Activated CD4-positive, alpha-beta T cell treated with anti-CD3 and anti-CD28 coated beads, Interleukin-2, amount 50 U/mL, for 1 hour (primary cell): Measurements from ENCODE around the gene ARV1.

Source experiments
- DNase-seq: peaks from one replicate; pipeline ENCODE4 v3.0.0-alpha.2; 2020

ARV1 gene

DNA sequence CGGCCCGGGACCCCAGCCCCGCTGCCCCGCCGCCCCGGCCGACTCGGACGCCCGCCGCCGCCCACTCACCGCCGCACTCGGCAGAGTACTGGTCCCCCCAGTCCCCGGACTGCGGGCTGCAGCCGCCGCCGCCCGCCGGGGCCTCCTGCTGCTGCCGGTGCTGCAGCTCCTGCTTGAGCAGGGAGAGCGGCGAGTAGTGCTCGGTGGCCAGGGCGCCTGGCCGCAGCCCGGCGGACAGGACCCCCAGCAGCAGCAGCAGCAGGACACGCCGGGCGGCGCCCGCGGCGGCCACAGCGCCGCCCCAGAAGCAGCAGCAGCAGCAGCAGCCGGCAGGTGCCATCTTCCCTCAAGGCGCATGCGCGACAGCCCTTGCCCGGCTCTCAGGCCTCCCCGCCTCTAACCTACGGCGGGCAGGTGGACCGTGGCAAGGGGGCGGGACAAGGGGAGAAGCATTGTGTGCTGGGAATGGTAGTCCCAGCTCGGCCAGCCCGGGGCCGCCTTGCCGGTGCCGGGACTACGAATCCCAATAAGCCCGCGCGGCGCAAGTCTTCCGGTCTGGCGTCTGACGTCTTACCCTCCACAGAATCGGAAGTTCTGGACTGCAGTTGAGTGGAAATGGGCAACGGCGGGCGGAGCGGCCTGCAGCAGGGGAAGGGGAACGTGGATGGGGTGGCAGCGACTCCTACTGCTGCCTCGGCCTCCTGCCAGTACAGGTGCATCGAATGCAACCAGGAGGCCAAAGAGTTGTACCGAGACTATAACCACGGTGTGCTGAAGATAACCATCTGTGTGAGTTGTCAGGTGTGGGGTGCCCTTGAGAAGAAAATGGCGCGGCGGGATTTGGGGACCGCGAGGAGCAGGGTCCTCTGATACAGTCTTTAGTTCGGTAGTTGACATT is at the start of gene ARV1, which contains the start of gene TTC13:
Gene ARV1 (plus strand): TSS at position 604 of the 898 bp plus-strand sequence. CDS start 12 bp downstream, at position 616.
Gene TTC13 (minus strand): TSS at position 371 of the 898 bp plus-strand sequence. CDS start 31 bp downstream, at position 340.
- peak; percentile 94 for DNase-seq

- no peak for DNase-seq
Observed at GRCh38 chr1:230930986-230931385, 47.9 kb upstream of the ARV1 start.

- DNase-seq, result no peak
Observed at GRCh38 chr1:230935852-230936251, 43.0 kb upstream of the ARV1 start.

- no peak for DNase-seq
Observed at GRCh38 chr1:230936475-230936874, 42.4 kb upstream of the ARV1 start.

DNA sequence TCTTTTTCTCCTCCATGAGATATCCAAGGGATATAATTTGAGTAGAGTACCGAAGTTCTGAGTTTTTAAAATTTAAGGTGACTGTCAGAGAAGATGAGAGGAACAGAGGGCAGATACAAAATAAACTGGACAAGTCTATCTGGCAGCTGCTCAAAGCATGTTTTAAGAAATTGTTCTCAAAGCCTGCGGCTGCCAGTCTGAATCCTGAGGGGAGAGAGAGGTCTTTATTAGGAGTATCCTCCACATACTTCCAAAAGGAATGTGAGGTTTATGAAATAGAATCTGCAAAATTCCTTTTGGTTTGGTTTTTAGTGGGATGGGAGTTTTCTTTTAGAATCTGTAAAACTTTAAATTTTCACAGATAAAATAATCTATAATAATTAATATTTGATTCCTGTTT is 41.5 kb upstream of the ARV1 start:
- no peak for DNase-seq

- DNase-seq, result no peak
Observed at GRCh38 chr1:230938924-230939368, 39.9 kb upstream of the ARV1 start.

- no peak for DNase-seq
Observed at GRCh38 chr1:230939806-230940489, 38.9 kb upstream of the ARV1 start.

GRCh38 chr1:230940848-230941247 is 38.0 kb upstream of the ARV1 start:
- DNase-seq, result no peak

GRCh38 chr1:230943048-230943593 is 35.8 kb upstream of the ARV1 start:
- no peak for DNase-seq

- DNase-seq, result no peak
Observed at GRCh38 chr1:230948301-230948700, 30.6 kb upstream of the ARV1 start.

DNA sequence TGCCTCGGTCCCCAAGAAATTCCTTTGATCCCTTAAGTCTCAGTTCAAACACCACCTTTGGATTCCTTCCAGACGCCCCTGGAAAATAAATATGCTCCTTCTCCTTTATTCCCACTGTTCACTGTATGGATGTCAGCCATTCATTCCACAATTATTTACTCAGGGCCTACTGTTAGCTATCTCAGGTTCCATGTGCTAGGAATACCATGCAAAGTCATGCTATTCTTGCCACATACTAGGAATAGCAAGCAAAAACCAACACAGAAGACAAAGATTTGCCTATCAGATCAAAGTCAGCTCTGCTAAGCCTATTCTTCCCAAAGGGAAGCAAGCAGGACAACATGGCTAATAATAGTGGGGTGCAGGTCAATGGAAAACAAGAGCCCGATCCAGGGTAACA is 30.0 kb upstream of the ARV1 start:
- no peak for DNase-seq

- DNase-seq, result no peak
Observed at GRCh38 chr1:230950404-230950803, 28.5 kb upstream of the ARV1 start.

DNA sequence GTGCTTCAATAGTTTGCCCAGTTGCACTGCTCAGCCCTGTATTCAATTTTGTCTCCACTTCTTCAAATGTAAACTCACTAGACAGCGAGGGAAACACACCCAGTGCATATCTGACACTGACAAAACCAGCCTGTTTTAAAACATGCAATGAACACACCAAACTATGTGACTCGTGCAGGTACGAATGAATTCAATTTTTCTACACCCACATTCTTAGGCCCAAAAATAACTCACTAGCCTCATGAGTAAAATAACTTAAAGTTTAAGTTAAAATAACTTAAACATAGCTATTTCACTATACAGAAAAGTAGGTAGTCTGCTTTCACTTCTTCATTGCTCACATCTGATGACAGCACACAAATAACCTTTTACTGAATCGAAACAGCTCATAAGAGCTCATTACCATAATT is 21.3 kb upstream of the ARV1 start:
- no peak for DNase-seq

- DNase-seq, result no peak
Observed at GRCh38 chr1:230958370-230958769, 20.5 kb upstream of the ARV1 start.

GRCh38 chr1:230964896-230965295 is 14.0 kb upstream of the ARV1 start:
- no peak for DNase-seq

DNA sequence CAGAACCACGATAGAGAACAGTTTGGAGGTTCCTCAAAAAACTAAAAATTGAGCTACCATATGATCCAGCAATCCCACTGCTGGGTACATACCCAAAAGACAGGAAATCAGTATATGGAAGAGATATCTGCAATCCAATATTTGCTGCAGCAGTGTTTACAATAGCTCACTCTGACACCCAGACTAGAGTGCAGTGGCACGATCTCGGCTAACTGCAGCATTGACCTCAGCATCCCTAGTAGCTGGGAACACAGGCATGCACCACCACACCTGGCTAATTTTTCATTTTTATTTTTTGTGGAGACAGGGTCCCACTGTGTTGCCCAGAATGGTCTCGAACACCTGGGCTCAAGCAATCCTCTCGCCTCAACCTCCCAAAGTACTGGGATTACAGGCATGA is 13.4 kb upstream of the ARV1 start:
- no peak for DNase-seq

- no peak for DNase-seq
Observed at GRCh38 chr1:230966358-230966873, 12.5 kb upstream of the ARV1 start.

GRCh38 chr1:230970432-230970831 is 8.5 kb upstream of the ARV1 start:
- no peak for DNase-seq

- DNase-seq, result no peak
Observed at GRCh38 chr1:230971771-230972170, 7.1 kb upstream of the ARV1 start.

DNA sequence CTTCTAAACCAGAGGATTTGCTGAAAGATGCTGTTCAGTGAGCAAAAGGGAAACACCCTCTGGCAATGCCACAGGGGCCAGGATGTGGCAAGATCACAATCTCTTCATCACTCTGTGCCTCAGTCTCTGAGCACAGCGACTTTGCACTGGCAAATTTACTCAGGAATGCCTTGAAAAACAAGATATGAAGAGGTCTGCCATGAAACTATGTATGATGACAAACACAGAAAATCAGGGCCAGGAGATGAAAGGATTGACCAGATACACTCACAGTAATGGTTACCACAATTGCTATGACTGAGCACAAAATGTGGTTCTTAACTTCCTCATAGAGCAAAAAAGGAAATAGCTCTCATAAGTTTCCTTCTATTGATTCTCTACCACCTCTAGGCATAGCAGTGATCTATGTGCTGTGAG is 6.0 kb upstream of the ARV1 start:
- peak; percentile 53 for DNase-seq

DNA sequence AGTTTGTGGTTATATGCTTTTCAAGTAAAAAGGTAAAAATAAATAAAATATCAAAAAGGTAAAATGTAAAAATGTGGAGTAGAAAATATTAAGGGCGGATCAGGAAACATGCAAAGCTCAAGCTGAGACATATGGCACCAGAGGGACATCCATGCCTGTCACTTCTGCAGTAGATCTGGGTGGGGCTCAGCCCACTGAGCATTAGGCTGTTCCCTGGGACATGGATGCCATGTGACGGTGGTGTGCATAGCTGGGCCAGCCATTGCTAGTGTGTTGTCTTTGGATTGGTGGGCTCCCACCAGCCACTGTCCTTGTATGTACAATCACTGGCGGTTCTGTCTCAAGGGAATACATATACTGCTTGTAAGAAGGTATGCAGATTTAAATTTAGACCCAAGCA is 3.3 kb upstream of the ARV1 start:
- DNase-seq, result no peak

DNA sequence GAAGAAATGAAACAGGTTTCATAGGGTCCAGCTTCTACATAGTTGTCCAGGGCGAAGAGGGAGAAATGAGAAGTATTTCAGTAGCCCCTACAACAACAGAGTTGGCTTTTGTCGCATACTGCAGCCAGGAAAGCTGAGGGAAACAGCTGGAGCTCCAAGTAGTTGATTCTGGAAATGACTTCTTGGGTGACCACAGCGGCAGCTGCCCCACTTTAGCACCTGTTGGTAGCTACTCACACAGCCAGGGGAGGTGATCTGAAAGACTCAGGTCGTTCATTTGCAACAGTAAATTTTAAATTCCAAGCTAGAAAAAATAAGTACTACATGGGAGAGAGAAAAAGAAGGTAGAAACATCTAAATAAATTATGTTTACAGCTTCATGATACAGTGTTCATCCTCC is 2.5 kb upstream of the ARV1 start:
- no peak for DNase-seq
